Activated T-cell treated with anti-CD3 and anti-CD28 coated beads, Interleukin-2, amount 50 U/mL, for 1 hour (primary cell): ENCODE data around the gene KCNN3.

Experiments used
- DNase-seq: peaks from one replicate; pipeline ENCODE4 v3.0.0-alpha.2; 2020

Gene KCNN3

DNA sequence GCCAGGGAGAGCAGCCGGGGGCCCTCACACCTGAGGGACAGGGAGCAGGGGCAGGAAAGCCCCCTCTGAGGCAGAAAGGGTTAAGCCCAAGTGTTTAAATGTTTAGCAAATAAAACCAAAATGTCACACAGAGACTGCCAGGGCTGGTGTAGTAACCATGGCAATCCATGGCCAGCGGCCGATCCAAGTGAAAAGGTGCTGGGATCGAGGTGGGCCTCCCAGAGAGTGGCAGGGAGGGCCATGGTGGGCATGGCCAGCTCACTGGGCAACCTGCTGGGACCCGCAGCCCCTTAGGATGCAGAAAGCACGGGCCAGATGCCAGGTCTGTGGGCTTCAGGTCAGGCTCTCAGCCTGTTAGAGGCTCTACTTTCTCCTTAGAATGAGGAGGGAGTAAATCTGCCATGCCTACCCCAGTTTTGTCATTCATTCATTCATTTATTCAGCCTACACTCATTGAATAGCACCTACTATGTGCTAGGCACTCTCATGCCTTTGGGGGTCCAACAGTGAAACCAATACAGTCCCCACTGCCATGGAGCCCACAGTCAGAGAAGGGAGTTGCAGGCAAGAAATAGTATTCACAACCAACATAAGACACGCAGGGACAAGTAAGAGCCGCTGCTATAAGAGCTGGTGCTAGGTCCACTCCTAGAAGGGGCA, 56.1 kb downstream of the KCNN3 start:
- DNase-seq = no peak

GRCh38 chr1:154813300-154813816, 56.7 kb downstream of the KCNN3 start:
- no peak for DNase-seq

- no peak for DNase-seq
These were observed 57.2 kb downstream of the KCNN3 start for GRCh38 chr1:154812877-154813276.

- no peak for DNase-seq
These were observed 59.5 kb downstream of the KCNN3 start for GRCh38 chr1:154810571-154810970.

DNA sequence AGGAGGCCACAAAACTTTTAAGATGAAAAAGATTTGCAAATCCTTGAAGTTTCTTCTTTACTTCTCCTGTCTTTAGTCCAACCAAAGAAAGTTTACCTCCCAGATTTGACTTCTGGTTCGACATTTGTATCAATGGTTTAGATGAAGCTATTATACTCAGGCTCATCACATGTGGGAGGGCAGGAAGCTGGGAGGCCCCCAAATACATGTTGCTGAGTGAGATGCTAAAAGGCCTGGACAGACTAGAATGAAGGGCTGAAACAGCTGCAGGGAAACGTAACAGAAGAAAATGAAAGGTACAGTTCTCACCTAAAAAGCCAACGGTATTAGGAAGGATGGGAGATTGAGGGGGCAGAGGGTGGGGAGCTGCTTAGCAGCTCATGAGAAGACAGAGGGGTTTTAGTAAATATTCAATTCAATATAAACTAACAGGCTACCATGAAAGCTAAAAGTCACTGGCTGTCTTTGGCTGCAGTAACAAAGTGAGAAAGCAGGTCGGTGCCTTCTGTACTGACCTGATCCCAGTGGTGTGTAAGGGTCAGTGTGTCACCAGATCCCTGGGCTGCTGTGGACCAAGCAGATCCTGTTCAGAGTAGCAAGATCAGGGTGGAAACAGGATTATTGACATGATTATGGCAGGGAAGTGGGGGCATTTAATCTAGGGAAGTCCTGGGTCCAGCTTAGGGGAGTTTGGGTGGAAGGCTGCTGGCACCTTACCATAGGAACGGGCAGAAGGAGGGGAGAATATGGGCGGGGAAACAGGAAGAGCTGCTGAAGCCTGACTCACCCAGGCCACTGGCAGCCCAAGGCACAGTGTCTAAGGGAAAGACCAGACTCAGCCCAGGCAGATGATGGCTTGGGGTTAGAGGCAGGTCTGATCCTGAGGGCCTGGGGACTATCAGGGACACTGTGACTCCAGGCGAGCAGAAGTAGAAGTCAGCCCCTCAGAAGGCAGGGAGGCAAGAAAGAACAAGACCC, 60.4 kb downstream of the KCNN3 start:
- no peak for DNase-seq

- no peak for DNase-seq
These were observed 61.2 kb downstream of the KCNN3 start for GRCh38 chr1:154808909-154809262.

DNA sequence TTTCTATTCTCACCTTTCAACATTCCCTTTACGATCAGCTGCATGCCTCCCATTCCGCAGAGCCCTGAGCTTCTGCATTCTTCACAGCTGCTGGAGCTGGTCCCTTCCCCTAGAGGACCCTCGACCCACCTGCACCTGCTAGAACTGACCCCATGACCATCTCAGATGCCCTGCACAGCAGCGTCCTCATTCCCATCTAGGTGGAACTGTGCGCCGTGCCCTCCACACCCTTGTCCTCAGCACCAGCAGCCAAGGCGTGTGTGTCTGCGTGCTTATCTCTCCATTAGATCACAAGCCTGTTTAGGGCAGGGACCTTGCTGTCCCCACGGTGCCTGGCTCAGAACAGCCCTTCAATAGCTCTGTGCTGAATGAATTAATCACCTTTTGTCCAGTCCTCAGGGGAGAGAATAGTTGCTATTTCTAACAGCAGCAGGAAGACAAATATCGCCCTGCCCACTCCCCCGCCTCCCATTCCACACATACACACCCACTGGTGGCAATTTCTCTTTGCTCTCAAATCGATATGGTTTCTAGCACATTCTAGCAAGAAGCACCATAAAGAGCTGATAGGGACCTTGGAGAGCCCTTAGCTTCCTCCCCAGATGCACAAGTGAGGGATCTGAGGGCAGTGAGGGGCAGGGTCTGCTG, 61.7 kb downstream of the KCNN3 start:
- no peak for DNase-seq

DNA sequence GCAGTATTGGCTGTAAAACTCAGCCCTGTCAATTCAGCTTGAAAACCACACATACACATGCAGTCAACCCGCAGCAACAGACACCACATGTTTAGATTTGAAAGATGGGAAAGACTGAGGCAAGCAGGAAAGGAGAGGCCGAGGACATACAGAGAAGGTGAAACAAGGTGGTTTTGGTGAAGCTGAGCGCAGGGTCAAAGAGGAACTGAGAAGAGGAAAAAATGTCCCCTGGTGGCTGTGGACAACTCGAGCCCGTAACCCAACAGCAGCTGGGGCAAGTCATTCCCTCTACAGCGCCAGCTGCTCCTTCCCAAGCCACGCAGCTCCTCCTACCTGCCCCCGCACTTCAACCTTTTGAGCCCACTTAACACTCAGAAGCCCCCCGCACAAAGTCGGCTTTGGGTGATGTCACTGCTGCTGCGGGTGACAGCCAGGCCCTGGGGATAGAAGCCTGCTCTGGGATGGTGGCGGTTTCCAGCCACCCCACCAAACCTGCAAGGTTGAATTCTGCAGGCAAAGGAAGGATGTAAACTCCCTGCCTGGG, 63.0 kb downstream of the KCNN3 start:
- DNase-seq = no peak

DNA sequence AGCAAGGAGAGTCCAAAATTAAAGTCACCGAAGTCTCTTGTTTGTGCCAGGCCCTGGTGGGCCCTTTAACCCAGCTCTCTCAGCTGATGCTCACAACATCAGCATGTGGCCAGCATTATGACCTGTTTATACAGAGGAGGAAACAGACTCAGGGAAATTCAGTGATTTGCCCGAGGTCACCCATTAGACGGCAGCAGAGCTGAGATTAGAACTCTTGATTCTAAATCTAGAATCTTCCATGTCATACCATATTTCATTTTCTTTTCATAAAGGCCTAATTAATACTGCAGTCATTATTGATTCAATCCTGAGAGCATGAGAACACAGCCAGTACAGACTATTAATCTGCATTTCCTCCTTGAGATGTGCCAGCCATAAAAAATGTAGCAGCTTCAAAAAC, 63.7 kb downstream of the KCNN3 start:
- DNase-seq = no peak

DNA sequence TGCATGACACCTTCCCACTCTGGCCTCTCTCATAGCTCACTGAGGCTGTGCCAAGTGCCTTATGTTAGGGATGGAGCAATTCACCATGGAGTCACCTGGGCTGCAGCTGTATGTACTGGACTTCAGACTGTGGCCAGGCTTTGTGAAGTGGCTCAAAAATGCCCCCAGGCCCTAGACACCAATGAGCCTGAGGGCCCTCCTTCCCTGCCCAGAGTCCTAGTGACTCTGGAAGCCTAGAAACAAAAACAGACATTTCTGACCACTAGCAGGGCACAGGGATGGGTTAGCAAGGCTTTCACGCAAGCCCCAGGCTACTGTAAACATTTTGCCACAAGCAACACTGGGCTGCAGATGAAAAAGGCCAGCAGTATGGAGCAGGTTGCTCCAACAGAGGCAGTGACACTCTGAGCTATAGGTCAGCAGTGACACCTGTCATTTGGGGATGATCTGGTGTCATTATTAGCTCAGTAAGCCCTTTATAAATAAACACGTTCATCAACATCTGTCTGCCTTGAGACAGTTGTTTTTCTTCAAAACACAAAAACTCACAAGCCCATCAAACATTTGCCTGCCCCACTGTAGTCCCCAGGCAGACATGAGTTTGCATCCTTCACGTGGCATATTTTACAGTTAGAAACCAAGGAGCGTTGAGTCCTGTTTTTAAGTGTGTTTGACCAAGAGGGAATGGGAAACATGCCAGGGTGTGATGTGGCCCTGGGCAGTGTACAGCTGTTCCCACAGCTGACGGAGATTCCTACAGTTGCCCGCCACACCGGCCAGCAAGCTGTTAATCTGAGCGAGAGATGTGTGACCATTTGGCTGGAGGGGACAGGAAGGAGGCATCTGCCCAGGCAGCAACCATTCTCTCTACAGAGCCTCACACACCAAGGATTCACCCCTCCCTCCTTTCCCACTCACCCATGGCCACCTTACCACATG, 66.8 kb downstream of the KCNN3 start:
- DNase-seq = no peak

- DNase-seq = no peak
These were observed 67.6 kb downstream of the KCNN3 start for GRCh38 chr1:154802336-154802969.

GRCh38 chr1:154801234-154802011, 68.7 kb downstream of the KCNN3 start:
- no peak for DNase-seq

DNA sequence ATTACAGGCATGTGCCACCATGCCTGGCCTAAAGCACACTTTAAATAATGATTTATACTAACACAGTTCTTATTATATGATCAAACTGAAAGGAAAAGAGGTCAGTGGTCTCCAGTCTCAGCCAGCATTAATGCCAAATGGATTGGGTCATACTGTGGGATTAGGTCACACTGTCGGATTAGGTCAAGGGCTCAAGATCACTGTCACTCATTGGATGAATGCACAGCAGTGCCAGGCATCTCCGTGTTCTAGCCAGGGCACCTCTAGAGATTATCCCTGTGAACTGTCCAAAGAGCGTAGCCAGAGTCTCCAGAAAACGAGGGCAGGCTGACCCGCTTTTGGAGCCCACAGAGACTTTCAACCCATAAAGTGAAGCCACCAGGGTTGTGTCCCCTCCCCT, 70.9 kb downstream of the KCNN3 start:
- DNase-seq = no peak

- DNase-seq = no peak
These were observed 71.4 kb downstream of the KCNN3 start for GRCh38 chr1:154798645-154799044.

- no peak for DNase-seq
These were observed 72.9 kb downstream of the KCNN3 start for GRCh38 chr1:154797175-154797574.

GRCh38 chr1:154796303-154796892, 73.7 kb downstream of the KCNN3 start:
- no peak for DNase-seq

DNA sequence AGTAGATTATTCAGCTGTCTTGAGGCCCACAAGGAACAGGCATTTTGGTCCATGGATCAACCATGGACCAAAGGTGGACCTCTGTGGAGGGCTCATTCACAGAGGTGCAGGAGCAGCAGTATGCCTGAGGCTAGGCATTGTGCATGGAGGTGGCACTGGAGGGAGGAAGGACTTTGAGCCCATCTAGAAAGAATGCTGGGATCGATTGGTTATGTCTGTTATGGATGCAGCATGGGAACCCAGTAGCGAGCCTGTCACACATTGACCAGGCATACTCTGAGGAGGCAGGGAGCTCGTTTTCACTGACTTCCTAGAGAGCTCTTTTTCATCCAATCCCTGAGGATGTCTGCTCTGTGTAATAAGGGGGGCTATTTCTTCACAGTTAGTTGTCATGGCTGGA, 75.5 kb downstream of the KCNN3 start:
- no peak for DNase-seq

DNA sequence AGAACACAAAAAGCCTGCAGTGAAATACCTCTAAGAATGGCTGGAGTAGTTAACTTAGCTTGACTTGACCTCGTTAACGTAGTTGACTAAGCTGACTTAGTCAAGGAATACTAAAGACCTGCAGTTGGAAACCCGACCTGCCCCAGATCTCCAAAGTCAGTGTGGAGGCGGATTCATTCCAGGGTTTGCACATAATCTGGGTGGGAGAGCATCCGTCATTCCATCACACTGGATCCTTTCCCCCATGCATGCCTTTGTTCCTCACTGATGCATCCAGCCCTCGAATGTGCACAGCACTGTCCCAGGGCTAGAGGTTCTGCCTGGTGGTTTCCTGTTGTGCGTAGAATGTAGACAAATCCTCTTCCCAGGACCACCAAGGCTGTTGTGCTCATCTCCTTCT, 76.4 kb downstream of the KCNN3 start:
- DNase-seq = no peak

- no peak for DNase-seq
These were observed 77.2 kb downstream of the KCNN3 start for GRCh38 chr1:154792899-154793298.
